HepG2 (cell line): ENCODE data around the gene ARAP3. TPM values are rescaled to one million over a fixed set of nuclear protein-coding genes. Genes with fewer than 3 reads are reported as not detected.

ENCODE experiments used
- ATAC-seq: fragments of 200-7000 bp; cut with Tn5 transposase; 3 replicates; pipeline ENCODE4 v1.9.1; 2020; ENCODE audit warnings: mild to moderate bottlenecking, moderate library complexity
- BruUV-seq: library from RNA; stranded (reverse); fragments of 400-500 nt; replicated peaks from 2 replicates; lab custom pipeline; 2021; lab: Mats Ljungman, UMichigan
- CTCF ChIA-PET: fragments of 300-600 bp; formaldehyde crosslinking; extraction: SDS; loops from one replicate; lab custom pipeline; 2021; ENCODE audit warnings: low total read pairs, inconsistent platforms, low intra/inter-chr PET ratio; lab: Yijun Ruan, JAX
- POLR2A ChIA-PET: fragments of 350-600 bp; sonication (Branson Sonifier 250); formaldehyde crosslinking; loops from one replicate; lab custom pipeline; 2020; ENCODE audit warnings: antibody characterized with exemption, inconsistent platforms; lab: Yijun Ruan, JAX
- DNase-seq: peaks from one replicate; pipeline ENCODE4 v3.0.0-alpha.2; 2015; ENCODE audit warnings: low spot score
- FAIRE-seq: peaks from 3 replicates; lab custom pipeline; 2011; peaks lifted over from hg19 to GRCh38; lab: Jason Lieb, UNC
- H2AFZ ChIP-seq: one replicate; pipeline ENCODE4 v1.6.1; 2011; ENCODE audit warnings: low read length, inconsistent platforms
- H3K27ac ChIP-seq: fragments of 300-600 bp; 3 replicates; pipeline ENCODE4 v1.8.0; 2011; ENCODE audit warnings: mixed run types, mild to moderate bottlenecking, mixed read lengths, low read length, inconsistent platforms; ENCODE audit not compliant: insufficient read depth; ENCODE audit errors: extremely low read length
- H3K27me3 ChIP-seq, 2 experiments: fragments of 200-600 bp in 1 of 2; 2 replicates in 1 of 2; 3 replicates in 1 of 2; pipeline versions ENCODE4 v1.6.0 to v1.8.0; 2011; ENCODE audit warnings: low read length in 2 of 2, mild to moderate bottlenecking in 2 of 2, moderate library complexity in 2 of 2, inconsistent platforms in 1 of 2; ENCODE audit not compliant: insufficient read depth in 2 of 2, control insufficient read depth in 1 of 2
- H3K36me3 ChIP-seq, 2 experiments: fragments of 200-600 bp in 1 of 2; replicated peaks in 1 of 2; 2 replicates in 1 of 2; 3 replicates in 1 of 2; pipeline versions ENCODE4 v1.5.1 to v1.8.0; 2011; ENCODE audit warnings: low read length in 2 of 2, inconsistent platforms in 1 of 2; ENCODE audit not compliant: insufficient read depth in 2 of 2, control insufficient read depth in 1 of 2
- H3K4me1 ChIP-seq: 2 replicates; pipeline ENCODE4 v1.5.1; 2012; ENCODE audit warnings: low read length, inconsistent platforms; ENCODE audit not compliant: insufficient read depth
- H3K4me2 ChIP-seq: 2 replicates; pipeline ENCODE4 v1.6.0; 2011; ENCODE audit warnings: low read depth, low read length, inconsistent platforms
- H3K4me3 ChIP-seq, 3 experiments: fragments of 200-600 bp in 1 of 3; sonication (generic), shearing (Covaris generic) in 1 of 3; replicated peaks in 1 of 3; 2 replicates each; pipeline ENCODE4 v1.5.1; 2011 to 2016; ENCODE audit warnings: low read length in 3 of 3, inconsistent platforms in 2 of 3, low read depth in 2 of 3, mild to moderate bottlenecking in 2 of 3, control low read depth in 1 of 3, mixed read lengths in 1 of 3; ENCODE audit not compliant: insufficient read depth in 1 of 3
- H3K79me2 ChIP-seq: one replicate; pipeline ENCODE4 v1.6.1; 2011; ENCODE audit warnings: low read length, inconsistent platforms; ENCODE audit not compliant: insufficient read depth
- H3K9ac ChIP-seq: 2 replicates; pipeline ENCODE4 v1.6.0; 2011; ENCODE audit warnings: mild to moderate bottlenecking, low read depth, low read length, inconsistent platforms; ENCODE audit not compliant: insufficient read depth
- H3K9me3 ChIP-seq: 2 replicates; pipeline ENCODE4 v1.5.1; 2012; ENCODE audit warnings: mild to moderate bottlenecking, low read length
- H4K20me1 ChIP-seq: 2 replicates; pipeline ENCODE4 v1.6.0; 2011; ENCODE audit warnings: inconsistent platforms, mild to moderate bottlenecking, low read length, moderate library complexity; ENCODE audit not compliant: insufficient read depth
- EEA1 ChIP-seq: sonication (generic); formaldehyde crosslinking; IDR thresholded peaks from 2 replicates; pipeline ENCODE4 v1.5.1; 2020; ENCODE audit warnings: mild to moderate bottlenecking, missing genetic modification reagents, borderline replicate concordance
- PITX1 ChIP-seq: sonication (generic); formaldehyde crosslinking; IDR thresholded peaks from 2 replicates; pipeline ENCODE4 v1.5.1; 2020; ENCODE audit warnings: mild to moderate bottlenecking, missing genetic modification reagents
- POLR2AphosphoS2 ChIP-seq: IDR thresholded peaks from 2 replicates; pipeline ENCODE4 v1.6.1; 2011; ENCODE audit warnings: low read depth, low read length, improper control_type of control experiment
- RAD21 ChIP-seq: fragments of 450-650 bp; formaldehyde crosslinking; IDR thresholded peaks from 2 replicates; pipeline ENCODE4 v1.5.0; 2020; ENCODE audit warnings: mild to moderate bottlenecking
- RNF2 ChIP-seq: fragments of 450-650 bp; conservative IDR thresholded peaks from 2 replicates; pipeline ENCODE4 v1.6.1; 2016; ENCODE audit warnings: low read depth
- YY1 ChIP-seq: IDR thresholded peaks from 2 replicates; pipeline ENCODE4 v1.6.1; 2011; ENCODE audit warnings: low read length, low read depth, moderate library complexity, mild to moderate bottlenecking; ENCODE audit not compliant: insufficient read depth, insufficient replicate concordance
- ZKSCAN5 ChIP-seq: sonication (generic); formaldehyde crosslinking; IDR thresholded peaks from 2 replicates; pipeline ENCODE4 v1.5.1; 2020; ENCODE audit warnings: mild to moderate bottlenecking, missing genetic modification reagents
- ZNF343 ChIP-seq: sonication (generic); formaldehyde crosslinking; IDR thresholded peaks from 2 replicates; pipeline ENCODE4 v1.4.0; 2020; ENCODE audit warnings: mild to moderate bottlenecking, missing genetic modification reagents
- ZNF382 ChIP-seq: sonication (generic); formaldehyde crosslinking; IDR thresholded peaks from 2 replicates; pipeline ENCODE4 v1.5.0; 2020; ENCODE audit warnings: missing genetic modification reagents, mild to moderate bottlenecking, borderline replicate concordance
- ZNF629 ChIP-seq: sonication (generic); formaldehyde crosslinking; conservative IDR thresholded peaks from 2 replicates; pipeline ENCODE4 v1.5.0; 2020; ENCODE audit warnings: missing genetic modification reagents
- ZNF670 ChIP-seq: sonication (generic); formaldehyde crosslinking; IDR thresholded peaks from 2 replicates; pipeline ENCODE4 v1.8.0; 2022; ENCODE audit warnings: mild to moderate bottlenecking, missing genetic modification reagents, borderline replicate concordance
- WGBS: methylation state at CpG from one replicate; pipeline ENCODE4 v1.1.6; 2017; ENCODE audit warnings: low lambda C conversion rate; 5-methylcytosine and 5-hydroxymethylcytosine counted together
- in situ Hi-C: cut with HindIII; loops from 2 replicates; pipeline ENCODE4 v1.10.0; 2017; ENCODE audit warnings: low pct_unique_long_range_greater_than_20kb; ENCODE audit not compliant: extremely low pct_ligation_motif_present
- intact Hi-C: fragments of 100-400 bp; cut with micrococcal nuclease; formaldehyde crosslinking; loops from one replicate; pipeline ENCODE4 v1.10.0; 2022; ENCODE audit not compliant: unreplicated experiment
- polyA plus RNA-seq, 8 experiments: library from polyadenylated mRNA; depleted of rRNA in 3 of 8; stranded (reverse) in 7 of 8; unstranded in 1 of 8; fragments of >200 nt; fragmentation: Illumina TruSeq in 4 of 8; extraction: Trizol in 4 of 8; gene quantifications; 2 replicates each; pipeline versions ENCODE4 v1.2.1 to v1.2.3, GENCODE V29; 2011 to 2016; ENCODE audit warnings: low read depth in 4 of 8, missing spikeins in 1 of 8, mixed read lengths in 1 of 8; ENCODE audit not compliant: insufficient read depth in 1 of 8
- total RNA-seq, 5 experiments: library from RNA; depleted of rRNA; stranded (reverse); fragments of >200 nt; fragmentation: Illumina TruSeq; extraction: Trizol; gene quantifications; 2 replicates each; pipeline ENCODE4 v1.2.3, GENCODE V29; 2016; ENCODE audit warnings: low read depth in 1 of 5
- TF ChIP-seq, protein P1 (sequence below): sonication (generic); formaldehyde crosslinking; conservative IDR thresholded peaks from 2 replicates; pipeline ENCODE4 v1.8.1; 2023; ENCODE audit warnings: missing genetic modification reagents
- TF ChIP-seq, protein P2 (sequence below): sonication (generic); formaldehyde crosslinking; IDR thresholded peaks from 2 replicates; pipeline ENCODE4 v1.5.0; 2020; ENCODE audit warnings: mild to moderate bottlenecking, missing genetic modification reagents, borderline replicate concordance

ARAP3 gene
- total and polyA plus RNA-seq, 2 of the 13 experiments (the other 11 are each of a cell fraction or from before 2014, with no cell fraction given): 0.25 TPM; not detected in 1

DNA sequence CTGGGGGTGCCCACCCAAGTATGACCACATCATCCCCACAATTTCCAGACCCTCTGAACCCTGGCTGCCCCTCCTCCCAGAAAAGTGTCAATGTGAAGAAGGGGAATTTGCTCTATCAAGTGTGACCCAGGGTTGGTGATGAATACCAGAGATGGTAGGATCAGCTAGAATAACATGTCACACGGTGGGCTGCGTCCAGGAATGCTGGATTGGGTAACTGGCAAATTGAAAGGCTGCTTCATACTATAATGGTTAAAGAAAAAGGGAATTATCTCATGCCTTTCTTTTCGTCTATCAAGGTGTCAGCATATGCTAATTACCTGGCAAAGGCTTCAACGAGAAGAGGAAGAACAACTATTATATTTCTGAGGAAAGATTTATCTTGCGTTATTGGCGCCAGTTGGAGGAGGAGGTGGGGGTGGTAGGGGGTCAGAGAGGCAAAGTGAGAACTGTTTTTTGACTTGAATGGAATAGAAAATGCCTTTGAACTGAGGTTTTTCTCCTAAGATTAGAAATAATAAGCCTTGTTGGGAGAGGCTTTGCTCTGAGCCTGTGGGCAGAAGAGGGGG lies 27.8 kb upstream of the ARAP3 start:
- H3K27ac ChIP-seq: no peak overlapping the region
- CTCF ChIA-PET: no interaction called here
- H4K20me1 ChIP-seq: no peaks in the 10 kb centered on the region
- peaks cover 2 to 5% of the 10 kb centered on the region in 2 experiments; a peak in 2 of 5 replicates for H3K27me3 ChIP-seq
- peaks cover 10% of the 10 kb centered on the region for H3K4me1 ChIP-seq
- H3K4me2 ChIP-seq: no peak overlapping the region
- in situ Hi-C loops (loop anchor here (10.0 kb wide), 1 partner anchor 105 kb away; no protein-coding TSS in a partner anchor), intact Hi-C loops (no loop called here)
- no peak for DNase-seq
- no peaks in the 10 kb centered on the region for H3K79me2 ChIP-seq
- H3K9ac ChIP-seq: no peak overlapping the region
- no peak overlapping the region for H2AFZ ChIP-seq
- TF ChIP-seq ZKSCAN5 (CRISPR knock-in tag) (no peak), PITX1 (CRISPR knock-in tag) (no peak), ZNF670 (CRISPR knock-in tag) (no peak), EEA1 (CRISPR knock-in tag) (no peak), RNF2 (no peak), ZNF629 (CRISPR knock-in tag) (no peak), ZNF343 (CRISPR knock-in tag) (no peak), ZNF382 (CRISPR knock-in tag) (no peak), RAD21 (no peak), YY1 (no peak), POLR2AphosphoS2 (no peak)
- TF ChIP-seq, protein P1, sequence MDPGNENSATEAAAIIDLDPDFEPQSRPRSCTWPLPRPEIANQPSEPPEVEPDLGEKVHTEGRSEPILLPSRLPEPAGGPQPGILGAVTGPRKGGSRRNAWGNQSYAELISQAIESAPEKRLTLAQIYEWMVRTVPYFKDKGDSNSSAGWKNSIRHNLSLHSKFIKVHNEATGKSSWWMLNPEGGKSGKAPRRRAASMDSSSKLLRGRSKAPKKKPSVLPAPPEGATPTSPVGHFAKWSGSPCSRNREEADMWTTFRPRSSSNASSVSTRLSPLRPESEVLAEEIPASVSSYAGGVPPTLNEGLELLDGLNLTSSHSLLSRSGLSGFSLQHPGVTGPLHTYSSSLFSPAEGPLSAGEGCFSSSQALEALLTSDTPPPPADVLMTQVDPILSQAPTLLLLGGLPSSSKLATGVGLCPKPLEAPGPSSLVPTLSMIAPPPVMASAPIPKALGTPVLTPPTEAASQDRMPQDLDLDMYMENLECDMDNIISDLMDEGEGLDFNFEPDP (CRISPR knock-in tag): no peak
- TF ChIP-seq, protein P2, sequence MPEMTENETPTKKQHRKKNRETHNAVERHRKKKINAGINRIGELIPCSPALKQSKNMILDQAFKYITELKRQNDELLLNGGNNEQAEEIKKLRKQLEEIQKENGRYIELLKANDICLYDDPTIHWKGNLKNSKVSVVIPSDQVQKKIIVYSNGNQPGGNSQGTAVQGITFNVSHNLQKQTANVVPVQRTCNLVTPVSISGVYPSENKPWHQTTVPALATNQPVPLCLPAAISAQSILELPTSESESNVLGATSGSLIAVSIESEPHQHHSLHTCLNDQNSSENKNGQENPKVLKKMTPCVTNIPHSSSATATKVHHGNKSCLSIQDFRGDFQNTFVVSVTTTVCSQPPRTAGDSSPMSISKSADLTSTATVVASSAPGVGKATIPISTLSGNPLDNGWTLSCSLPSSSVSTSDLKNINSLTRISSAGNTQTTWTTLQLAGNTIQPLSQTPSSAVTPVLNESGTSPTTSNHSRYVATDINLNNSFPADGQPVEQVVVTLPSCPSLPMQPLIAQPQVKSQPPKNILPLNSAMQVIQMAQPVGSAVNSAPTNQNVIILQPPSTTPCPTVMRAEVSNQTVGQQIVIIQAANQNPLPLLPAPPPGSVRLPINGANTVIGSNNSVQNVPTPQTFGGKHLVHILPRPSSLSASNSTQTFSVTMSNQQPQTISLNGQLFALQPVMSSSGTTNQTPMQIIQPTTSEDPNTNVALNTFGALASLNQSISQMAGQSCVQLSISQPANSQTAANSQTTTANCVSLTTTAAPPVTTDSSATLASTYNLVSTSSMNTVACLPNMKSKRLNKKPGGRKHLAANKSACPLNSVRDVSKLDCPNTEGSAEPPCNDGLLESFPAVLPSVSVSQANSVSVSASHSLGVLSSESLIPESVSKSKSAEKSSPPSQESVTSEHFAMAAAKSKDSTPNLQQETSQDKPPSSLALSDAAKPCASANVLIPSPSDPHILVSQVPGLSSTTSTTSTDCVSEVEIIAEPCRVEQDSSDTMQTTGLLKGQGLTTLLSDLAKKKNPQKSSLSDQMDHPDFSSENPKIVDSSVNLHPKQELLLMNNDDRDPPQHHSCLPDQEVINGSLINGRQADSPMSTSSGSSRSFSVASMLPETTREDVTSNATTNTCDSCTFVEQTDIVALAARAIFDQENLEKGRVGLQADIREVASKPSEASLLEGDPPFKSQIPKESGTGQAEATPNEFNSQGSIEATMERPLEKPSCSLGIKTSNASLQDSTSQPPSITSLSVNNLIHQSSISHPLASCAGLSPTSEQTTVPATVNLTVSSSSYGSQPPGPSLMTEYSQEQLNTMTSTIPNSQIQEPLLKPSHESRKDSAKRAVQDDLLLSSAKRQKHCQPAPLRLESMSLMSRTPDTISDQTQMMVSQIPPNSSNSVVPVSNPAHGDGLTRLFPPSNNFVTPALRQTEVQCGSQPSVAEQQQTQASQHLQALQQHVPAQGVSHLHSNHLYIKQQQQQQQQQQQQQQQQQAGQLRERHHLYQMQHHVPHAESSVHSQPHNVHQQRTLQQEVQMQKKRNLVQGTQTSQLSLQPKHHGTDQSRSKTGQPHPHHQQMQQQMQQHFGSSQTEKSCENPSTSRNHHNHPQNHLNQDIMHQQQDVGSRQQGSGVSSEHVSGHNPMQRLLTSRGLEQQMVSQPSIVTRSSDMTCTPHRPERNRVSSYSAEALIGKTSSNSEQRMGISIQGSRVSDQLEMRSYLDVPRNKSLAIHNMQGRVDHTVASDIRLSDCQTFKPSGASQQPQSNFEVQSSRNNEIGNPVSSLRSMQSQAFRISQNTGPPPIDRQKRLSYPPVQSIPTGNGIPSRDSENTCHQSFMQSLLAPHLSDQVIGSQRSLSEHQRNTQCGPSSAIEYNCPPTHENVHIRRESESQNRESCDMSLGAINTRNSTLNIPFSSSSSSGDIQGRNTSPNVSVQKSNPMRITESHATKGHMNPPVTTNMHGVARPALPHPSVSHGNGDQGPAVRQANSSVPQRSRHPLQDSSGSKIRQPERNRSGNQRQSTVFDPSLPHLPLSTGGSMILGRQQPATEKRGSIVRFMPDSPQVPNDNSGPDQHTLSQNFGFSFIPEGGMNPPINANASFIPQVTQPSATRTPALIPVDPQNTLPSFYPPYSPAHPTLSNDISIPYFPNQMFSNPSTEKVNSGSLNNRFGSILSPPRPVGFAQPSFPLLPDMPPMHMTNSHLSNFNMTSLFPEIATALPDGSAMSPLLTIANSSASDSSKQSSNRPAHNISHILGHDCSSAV: no peak
- POLR2A ChIA-PET: no interaction called here
- 7% methylated on average over 6 of the region's 6 CpGs for WGBS
- no peaks in the 10 kb centered on the region for H3K9me3 ChIP-seq
- no peaks in the 10 kb centered on the region for H3K36me3 ChIP-seq
- no peak for FAIRE-seq
- no peak for ATAC-seq
- no peak overlapping the region for H3K4me3 ChIP-seq
- no TSS peak for BruUV-seq
